Keratinocyte (primary cell): ENCODE data around the gene MEG3. TPM values are rescaled to one million over a fixed set of nuclear protein-coding genes. Genes with fewer than 3 reads are reported as not detected.

Experiments
- DNase-seq: peaks from one replicate; pipeline ENCODE4 v3.0.0-alpha.2; 2011; ENCODE audit warnings: low read depth, missing footprints, low spot score
- FAIRE-seq: peaks from 2 replicates; lab custom pipeline; 2011; peaks lifted over from hg19 to GRCh38; lab: Jason Lieb, UNC
- H2AFZ ChIP-seq: 2 replicates; pipeline ENCODE4 v1.6.0; 2012; ENCODE audit warnings: low read length, control low read depth, inconsistent platforms; ENCODE audit not compliant: control insufficient read depth
- H3K27ac ChIP-seq: 2 replicates; pipeline ENCODE4 v1.5.1; 2011; ENCODE audit warnings: low read length; ENCODE audit not compliant: control insufficient read depth, insufficient read depth
- H3K27me3 ChIP-seq: 3 replicates; pipeline ENCODE4 v1.6.0; 2011; ENCODE audit warnings: low read length; ENCODE audit not compliant: control insufficient read depth, insufficient read depth; ENCODE audit errors: extremely low read depth
- H3K36me3 ChIP-seq, 2 experiments: 2 replicates in 1 of 2; 3 replicates in 1 of 2; pipeline ENCODE4 v1.5.1; 2011; ENCODE audit warnings: low read length in 2 of 2, mild to moderate bottlenecking in 1 of 2; ENCODE audit not compliant: control insufficient read depth in 2 of 2, insufficient read depth in 2 of 2; ENCODE audit errors: extremely low read depth in 1 of 2
- H3K4me1 ChIP-seq: 3 replicates; pipeline ENCODE4 v1.5.1; 2011; ENCODE audit warnings: low read length; ENCODE audit not compliant: control insufficient read depth, insufficient read depth; ENCODE audit errors: extremely low read depth
- H3K4me2 ChIP-seq: 3 replicates; pipeline ENCODE4 v1.6.0; 2011; ENCODE audit warnings: low read depth, low read length; ENCODE audit not compliant: control insufficient read depth, insufficient read depth; ENCODE audit errors: extremely low read depth
- H3K4me3 ChIP-seq, 3 experiments: fragments of 200-600 bp in 1 of 3; sonication (generic) in 1 of 3; 2 replicates in 2 of 3; 3 replicates in 1 of 3; pipeline ENCODE4 v1.5.1; 2011 to 2016; ENCODE audit warnings: low read length in 3 of 3, mild to moderate bottlenecking in 3 of 3, control low read depth in 2 of 3, inconsistent platforms in 1 of 3, low read depth in 1 of 3, mixed read lengths in 1 of 3, mixed run types in 1 of 3, moderate library complexity in 1 of 3; ENCODE audit not compliant: control insufficient read depth in 2 of 3, insufficient read depth in 2 of 3; ENCODE audit errors: extremely low read depth in 1 of 3
- H3K79me2 ChIP-seq: 2 replicates; pipeline ENCODE4 v1.6.0; 2012; ENCODE audit warnings: low read length; ENCODE audit not compliant: control insufficient read depth, insufficient read depth
- H3K9ac ChIP-seq: 3 replicates; pipeline ENCODE4 v1.6.0; 2011; ENCODE audit warnings: low read length; ENCODE audit not compliant: control insufficient read depth, insufficient read depth; ENCODE audit errors: extremely low read depth
- H3K9me1 ChIP-seq: 3 replicates; pipeline ENCODE4 v1.6.0; 2011; ENCODE audit warnings: low read length; ENCODE audit not compliant: control insufficient read depth, insufficient read depth; ENCODE audit errors: extremely low read depth
- H3K9me3 ChIP-seq: 2 replicates; pipeline ENCODE4 v1.5.1; 2012; ENCODE audit warnings: low read depth, low read length; ENCODE audit not compliant: control insufficient read depth
- H4K20me1 ChIP-seq: 3 replicates; pipeline ENCODE4 v1.6.0; 2011; ENCODE audit warnings: low read length; ENCODE audit not compliant: control insufficient read depth, insufficient read depth; ENCODE audit errors: extremely low read depth
- CTCF ChIP-seq, 3 experiments: IDR thresholded peaks in 1 of 3; conservative IDR thresholded peaks in 1 of 3; optimal IDR thresholded peaks in 1 of 3; 2 replicates in 2 of 3; 3 replicates in 1 of 3; pipeline versions ENCODE3 to v1.5.1; 2011; ENCODE audit warnings: low read length in 3 of 3, mild to moderate bottlenecking in 3 of 3, moderate library complexity in 2 of 3, control low read depth in 1 of 3, inconsistent platforms in 1 of 3; ENCODE audit not compliant: insufficient read depth in 2 of 3; ENCODE audit errors: extremely low read depth in 1 of 3
- EZH2 ChIP-seq: IDR thresholded peaks from one replicate; pipeline ENCODE4 v1.6.1; 2012; ENCODE audit warnings: inconsistent platforms, mild to moderate bottlenecking, low read length, moderate library complexity
- dilution Hi-C: fragments of 300-500 bp; cut with MboI; formaldehyde crosslinking; loops from one replicate; pipeline ENCODE4 v1.7.0; 2020; ENCODE audit warnings: low sequenced_read_pairs; ENCODE audit not compliant: extremely low pct_ligation_motif_present
- polyA plus RNA-seq, 5 experiments: library from polyadenylated mRNA; depleted of rRNA in 3 of 5; stranded (reverse) in 3 of 5; stranded (forward) in 1 of 5; unstranded in 1 of 5; fragments of >200 nt; gene quantifications; 1 replicate in 1 of 5; 2 replicates in 3 of 5; 3 replicates in 1 of 5; pipeline versions ENCODE4 v1.2.1 to v1.2.3, GENCODE V29; 2011 to 2012; ENCODE audit warnings: missing spikeins in 2 of 5, low read depth in 1 of 5, low replicate concordance in 1 of 5

MEG3 gene
- polyA plus RNA-seq, 1 donor (not counting 4 experiments of a cell fraction or from before 2014, with no cell fraction given), result 5.6 TPM

DNA sequence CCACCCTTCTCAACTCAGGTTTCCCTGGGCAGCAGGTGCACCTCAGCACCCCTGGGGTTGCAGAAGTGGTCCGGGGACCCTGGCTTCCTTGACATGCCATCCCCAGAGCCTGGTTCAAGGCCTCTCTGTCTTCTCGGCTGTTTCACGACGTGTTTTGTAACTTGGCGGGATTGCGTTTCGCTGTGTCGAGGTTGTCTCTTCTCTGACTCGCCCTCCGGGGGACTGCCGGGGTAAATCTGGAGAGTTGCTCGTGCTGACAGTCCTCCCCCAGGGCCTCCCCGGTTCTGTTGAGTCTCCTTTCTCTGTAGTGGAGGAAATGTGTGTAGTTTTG lies 25.6 kb downstream of the MEG3 start:
- Histone ChIP-seq H4K20me1 (no peaks in the 10 kb centered on the region), H3K36me3 (no peaks in the 10 kb centered on the region), H3K9me3 (no peaks in the 10 kb centered on the region), H2AFZ (no peak overlapping the region), H3K27me3 (no peaks in the 10 kb centered on the region), H3K9me1 (no peaks in the 10 kb centered on the region), H3K4me2 (no peak overlapping the region), H3K9ac (no peak overlapping the region), H3K4me1 (no peaks in the 10 kb centered on the region), H3K79me2 (no peaks in the 10 kb centered on the region), H3K4me3 (no peak overlapping the region), H3K27ac (no peak overlapping the region)
- dilution Hi-C loops, result no loop called here
- TF ChIP-seq EZH2, result no peak
- no peak for TF ChIP-seq CTCF (optimal IDR thresholded peaks at IDR 0.05 in 1 of 3, IDR thresholded peaks at IDR 0.05 in 1 of 3, conservative IDR thresholded peaks at IDR 0.05 in 1 of 3; ENCODE audit: extremely low read depth in 1 of 3, insufficient read depth in 2 of 3, low read length in 3 of 3)
- FAIRE-seq (no peak), DNase-seq (no peak)

DNA sequence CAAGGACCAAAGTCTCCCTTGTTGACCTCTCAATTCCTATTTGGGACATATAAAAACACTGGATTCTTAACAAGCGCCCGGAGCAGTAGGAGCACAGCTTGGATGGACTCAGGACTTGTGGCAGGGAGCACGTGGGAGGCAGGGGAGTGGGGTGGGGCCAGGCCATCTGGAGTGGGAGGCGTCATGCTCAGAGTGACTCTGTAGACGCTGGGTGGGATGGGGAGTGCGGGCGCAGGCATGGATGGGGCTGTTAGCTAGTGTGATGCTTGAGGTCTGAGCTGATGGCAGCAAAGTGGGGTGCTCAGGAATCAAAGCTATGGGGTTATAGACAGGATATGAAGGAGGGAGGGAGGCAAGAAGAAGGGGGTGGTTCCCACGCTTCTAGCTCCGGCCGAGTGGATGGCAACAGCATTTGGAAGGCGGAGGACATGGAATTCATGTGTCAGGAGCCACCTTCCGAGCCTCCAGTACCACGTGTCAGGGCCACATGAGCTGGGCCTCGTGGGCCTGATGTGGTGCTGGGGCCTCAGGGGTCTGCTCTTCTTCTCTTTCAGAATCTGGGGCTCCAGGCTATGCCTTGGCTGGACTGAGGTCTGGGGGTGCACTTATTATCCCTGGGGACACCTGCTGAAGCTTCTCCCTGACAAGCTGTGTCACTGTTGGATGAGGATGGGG lies 26.2 kb downstream of the MEG3 start:
- H3K4me1 ChIP-seq, result no peaks in the 10 kb centered on the region
- no peak overlapping the region for H3K4me2 ChIP-seq
- H4K20me1 ChIP-seq, result no peaks in the 10 kb centered on the region

More for the DNA sequence above, 26.2 kb downstream of the MEG3 start:
- no peak for FAIRE-seq
- Histone ChIP-seq H2AFZ (no peak overlapping the region), H3K79me2 (no peaks in the 10 kb centered on the region), H3K36me3 (no peaks in the 10 kb centered on the region), H3K9me1 (no peaks in the 10 kb centered on the region), H3K4me3 (no peak overlapping the region), H3K9me3 (no peaks in the 10 kb centered on the region), H3K27me3 (no peaks in the 10 kb centered on the region), H3K27ac (no peak overlapping the region), H3K9ac (no peak overlapping the region)
- DNase-seq, result no peak
- dilution Hi-C loops, result no loop called here
- no peak for TF ChIP-seq CTCF (optimal IDR thresholded peaks at IDR 0.05 in 1 of 3, IDR thresholded peaks at IDR 0.05 in 1 of 3, conservative IDR thresholded peaks at IDR 0.05 in 1 of 3; ENCODE audit: extremely low read depth in 1 of 3, insufficient read depth in 2 of 3, low read length in 3 of 3)
- no peak for TF ChIP-seq EZH2
